Stimulated activated naive CD8-positive, alpha-beta T cell treated with anti-CD3 and anti-CD28 coated beads, Interleukin-15, amount 100 ng/mL, for 72 hours (primary cell): ENCODE data around the gene TIMP4.

ENCODE experiments used
- ATAC-seq: fragments of 150-1000 bp; cut with Tn5 transposase; 2 replicates; pipeline ENCODE4 v1.10.0; 2021; ENCODE audit warnings: mild to moderate bottlenecking, moderate library complexity
- DNase-seq, 2 donors: peaks; one replicate each; pipeline ENCODE4 v3.0.0; 2021 to 2022
- H3K27ac Mint-ChIP-seq, 2 donors: one replicate each; pipeline ENCODE4 v1.8.0; 2022; ENCODE audit warnings: mild to moderate bottlenecking in 2 of 2, mixed read lengths in 2 of 2, moderate library complexity in 2 of 2
- H3K27me3 Mint-ChIP-seq: one replicate; pipeline ENCODE4 v1.8.0; 2022; ENCODE audit warnings: mixed read lengths
- H3K4me1 Mint-ChIP-seq: one replicate; pipeline ENCODE4 v1.8.0; 2022; ENCODE audit warnings: mild to moderate bottlenecking, mixed read lengths
- H3K4me3 Mint-ChIP-seq, 2 donors: one replicate each; pipeline ENCODE4 v1.8.0; 2022; ENCODE audit warnings: mild to moderate bottlenecking in 2 of 2, mixed read lengths in 2 of 2, moderate library complexity in 1 of 2
- H3K9me3 Mint-ChIP-seq, 2 donors: one replicate each; pipeline ENCODE4 v1.8.0; 2022; ENCODE audit warnings: mixed read lengths in 2 of 2

The TIMP4 gene

GRCh38 chr3:12141350-12141749, 17.4 kb downstream of the TIMP4 start:
- Mint-ChIP-seq H3K4me3 (no peak overlapping the region), H3K27me3 (peaks cover 8% of the 10 kb centered on the region), H3K27ac (no peak overlapping the region), H3K9me3 (no peaks in the 10 kb centered on the region), H3K4me1 (peaks cover 8% of the 10 kb centered on the region)
- ATAC-seq (no peak), DNase-seq (no peak)

DNA sequence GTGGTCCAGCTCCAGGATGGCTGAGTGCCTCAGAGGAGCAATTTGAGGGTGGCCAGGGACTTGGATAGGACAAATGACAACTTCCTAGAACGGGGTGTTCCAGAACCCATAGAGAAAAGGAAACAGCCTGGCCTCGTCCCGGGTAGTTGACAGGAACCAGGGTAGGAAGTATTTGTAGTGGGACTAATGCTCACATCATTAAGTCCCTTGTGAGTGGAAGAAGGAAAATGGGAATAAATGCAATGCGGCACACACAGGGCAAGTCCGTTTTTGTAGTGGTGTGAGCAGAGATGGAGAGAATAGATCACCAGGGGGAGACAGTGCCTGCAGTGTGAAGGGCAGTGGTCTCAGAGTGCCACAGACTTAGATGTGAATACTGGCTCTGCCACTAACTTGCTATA, 19.6 kb downstream of the TIMP4 start:
- H3K9me3 Mint-ChIP-seq = no peaks in the 10 kb centered on the region
- peaks cover 9% of the 10 kb centered on the region for H3K27me3 Mint-ChIP-seq
- peak; percentile 84 for ATAC-seq
- H3K4me1 Mint-ChIP-seq = peaks cover 8% of the 10 kb centered on the region
- no peak overlapping the region for H3K4me3 Mint-ChIP-seq
- peak; percentile 20 to 40 for DNase-seq
- no peak overlapping the region for H3K27ac Mint-ChIP-seq

- Mint-ChIP-seq H3K4me3 (no peak overlapping the region), H3K27me3 (peaks cover 14% of the 10 kb centered on the region), H3K27ac (no peak overlapping the region), H3K9me3 (no peaks in the 10 kb centered on the region), H3K4me1 (peaks cover 8% of the 10 kb centered on the region)
- DNase-seq (peak; percentile 19 to 25), ATAC-seq (peak; percentile 59)
These were observed 20.7 kb downstream of the TIMP4 start for GRCh38 chr3:12138044-12138443.

DNA sequence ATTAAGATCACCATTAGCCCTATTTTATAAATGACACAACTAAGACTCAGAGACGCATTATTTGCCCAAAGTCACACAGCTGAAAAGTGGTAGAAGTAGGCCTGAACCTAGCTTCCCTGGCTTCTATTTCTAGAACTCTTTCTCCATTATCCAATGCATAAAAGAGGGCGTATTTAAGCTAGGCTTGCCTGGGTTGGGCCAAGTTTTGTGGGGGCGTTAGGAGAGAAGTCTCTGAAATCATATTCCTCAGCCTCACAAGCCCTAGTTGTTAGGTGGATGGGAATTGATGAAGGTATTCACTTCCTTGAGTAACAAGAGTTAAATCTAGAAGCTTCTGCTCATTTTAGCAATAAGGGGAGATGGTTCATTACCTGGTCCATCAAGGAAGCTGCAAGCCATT, 22.3 kb downstream of the TIMP4 start:
- Mint-ChIP-seq H3K4me3 (no peak overlapping the region), H3K4me1 (peaks cover 8% of the 10 kb centered on the region), H3K27ac (no peak overlapping the region), H3K9me3 (no peaks in the 10 kb centered on the region), H3K27me3 (peaks cover 21% of the 10 kb centered on the region)
- ATAC-seq = no peak
- DNase-seq = no peak

DNA sequence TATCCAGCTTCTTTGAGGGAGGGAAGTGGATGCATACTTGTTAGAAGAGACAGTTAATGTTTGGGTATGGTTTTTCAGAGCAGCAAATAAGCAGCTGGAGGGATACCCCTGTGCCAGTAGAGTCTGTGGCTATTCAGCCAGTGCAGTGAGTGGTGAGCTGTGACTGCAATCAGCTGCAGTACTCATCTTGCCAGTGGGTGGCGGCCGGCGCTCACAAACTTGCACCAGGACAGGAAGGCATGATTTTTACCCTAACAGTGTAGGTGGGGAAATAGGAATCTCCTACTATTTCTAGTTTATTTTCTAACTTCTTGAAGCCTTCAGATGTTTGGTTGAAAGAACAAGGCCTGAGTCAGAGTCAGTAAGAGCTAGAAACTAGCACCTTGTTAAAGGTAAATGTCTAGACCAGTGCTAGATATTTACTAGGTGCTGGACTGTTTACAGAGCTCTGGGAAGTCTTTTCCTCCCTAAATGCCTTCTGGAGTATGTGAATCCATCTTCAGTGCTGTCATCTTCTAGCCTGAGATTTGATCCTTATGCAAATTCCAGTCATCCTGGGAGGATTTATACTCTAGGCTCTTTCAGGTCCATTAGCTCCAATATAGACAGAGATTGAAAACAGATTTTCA, 23.6 kb downstream of the TIMP4 start:
- peaks cover 8% of the 10 kb centered on the region for H3K4me1 Mint-ChIP-seq
- H3K4me3 Mint-ChIP-seq = no peak overlapping the region
- DNase-seq = peak; percentile 55 to 56
- no peaks in the 10 kb centered on the region for H3K9me3 Mint-ChIP-seq
- peaks cover 31% of the 10 kb centered on the region for H3K27me3 Mint-ChIP-seq
- ATAC-seq = peak; percentile 87
- no peak overlapping the region for H3K27ac Mint-ChIP-seq

GRCh38 chr3:12132881-12133280, 25.8 kb downstream of the TIMP4 start:
- Mint-ChIP-seq H3K27ac (peak overlapping the region in 1 of 2 donors; percentile 10), H3K27me3 (peaks cover 41% of the 10 kb centered on the region), H3K4me1 (peaks cover 1% of the 10 kb centered on the region), H3K4me3 (no peak overlapping the region), H3K9me3 (no peaks in the 10 kb centered on the region)
- no peak for ATAC-seq
- no peak for DNase-seq

DNA sequence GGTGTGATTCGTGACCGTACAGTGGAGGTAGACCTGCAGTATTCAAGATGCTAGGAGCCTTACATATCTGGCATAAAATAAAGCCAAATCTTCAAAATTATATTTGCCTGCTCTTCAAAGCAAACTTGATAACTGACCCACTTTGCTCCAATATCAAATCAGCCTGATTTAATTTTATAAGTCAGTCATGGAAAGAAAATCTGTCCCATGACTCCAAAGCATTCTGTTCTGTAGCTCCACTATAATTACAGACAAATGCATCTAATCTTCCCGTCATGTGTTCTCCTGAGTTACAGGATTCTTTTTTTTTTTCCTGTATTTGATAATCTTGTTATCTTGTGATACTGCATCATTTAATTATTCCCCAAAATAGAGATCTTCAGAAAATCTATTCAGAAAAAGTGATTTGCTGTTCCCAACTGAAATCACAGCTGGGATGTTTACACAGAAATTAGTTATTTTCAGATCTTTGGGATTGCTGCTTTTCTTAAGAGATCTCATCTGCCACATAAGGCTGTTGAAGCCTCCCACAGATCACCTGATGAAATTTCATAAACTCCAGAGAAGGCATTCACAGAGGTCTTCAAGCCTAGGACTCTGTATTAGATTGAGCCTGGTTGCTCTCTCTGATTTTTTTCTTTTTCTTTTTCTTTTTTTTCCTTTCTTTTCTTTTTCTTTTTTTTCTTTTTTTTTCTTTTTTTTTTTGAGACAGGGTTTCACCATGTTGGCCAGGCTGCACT, 27.2 kb downstream of the TIMP4 start:
- no peaks in the 10 kb centered on the region for H3K9me3 Mint-ChIP-seq
- H3K4me1 Mint-ChIP-seq = no peaks in the 10 kb centered on the region
- H3K27ac Mint-ChIP-seq = no peak overlapping the region
- DNase-seq = no peak
- peaks cover 41% of the 10 kb centered on the region for H3K27me3 Mint-ChIP-seq
- H3K4me3 Mint-ChIP-seq = no peak overlapping the region
- ATAC-seq = no peak

- DNase-seq = no peak
- ATAC-seq = no peak
- peaks cover 47% of the 10 kb centered on the region for H3K27me3 Mint-ChIP-seq
- no peaks in the 10 kb centered on the region for H3K9me3 Mint-ChIP-seq
- H3K4me1 Mint-ChIP-seq = no peaks in the 10 kb centered on the region
- H3K27ac Mint-ChIP-seq = no peak overlapping the region
- no peak overlapping the region for H3K4me3 Mint-ChIP-seq
These were observed 31.3 kb downstream of the TIMP4 start for GRCh38 chr3:12127391-12127790.

DNA sequence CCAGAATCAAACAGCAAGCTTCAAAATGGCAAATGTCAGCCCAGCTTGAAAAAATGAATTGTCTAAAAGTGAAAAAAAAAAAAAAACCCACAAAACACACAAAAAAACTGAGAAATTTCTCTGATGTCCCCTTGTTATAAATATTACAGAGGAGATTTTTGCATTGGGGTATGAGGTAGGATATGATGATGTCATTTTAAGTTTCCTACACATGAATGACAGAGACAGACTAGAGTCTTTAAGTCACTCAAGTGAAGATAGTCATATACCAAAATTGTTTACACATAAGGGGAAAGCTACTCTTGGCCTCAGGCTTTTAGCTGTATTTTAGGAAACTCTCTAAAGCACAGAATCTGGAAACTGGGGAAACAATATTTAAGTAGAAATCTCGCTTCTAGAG, 32.9 kb downstream of the TIMP4 start:
- H3K4me1 Mint-ChIP-seq = peaks cover 3% of the 10 kb centered on the region
- ATAC-seq (no peak), DNase-seq (no peak)
- no peak overlapping the region for H3K27ac Mint-ChIP-seq
- no peaks in the 10 kb centered on the region for H3K9me3 Mint-ChIP-seq
- peaks cover 41% of the 10 kb centered on the region for H3K27me3 Mint-ChIP-seq
- no peak overlapping the region for H3K4me3 Mint-ChIP-seq

DNA sequence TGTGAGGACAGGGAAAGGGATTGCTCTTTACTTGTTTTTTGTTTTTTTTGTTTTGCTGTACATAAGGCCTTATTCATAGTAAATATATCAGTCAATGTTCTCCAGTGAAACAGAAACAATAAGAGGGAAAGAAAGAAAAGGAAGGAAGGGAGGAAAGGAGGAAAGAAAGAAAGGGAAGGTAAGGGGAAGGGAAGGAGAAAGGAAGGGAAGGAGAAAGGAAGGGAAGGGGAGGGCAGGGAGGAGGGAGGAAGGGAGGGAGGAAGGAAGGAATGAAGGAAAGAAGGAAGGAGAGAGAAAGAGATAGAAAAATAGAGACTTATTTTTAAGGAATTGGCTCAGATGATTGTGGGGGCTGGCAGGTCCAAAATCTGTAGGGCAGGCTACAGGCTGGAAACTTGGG, 37.2 kb downstream of the TIMP4 start:
- Mint-ChIP-seq H3K27me3 (peaks cover 50% of the 10 kb centered on the region), H3K4me3 (no peak overlapping the region), H3K4me1 (peaks cover 9% of the 10 kb centered on the region), H3K9me3 (no peaks in the 10 kb centered on the region), H3K27ac (no peak overlapping the region)
- DNase-seq (no peak), ATAC-seq (no peak)

GRCh38 chr3:12120374-12121140, 38.2 kb downstream of the TIMP4 start:
- H3K4me3 Mint-ChIP-seq = no peak overlapping the region
- no peak for ATAC-seq
- H3K27ac Mint-ChIP-seq = peak overlapping the region in 1 of 2 donors; percentile 10
- peaks cover 9% of the 10 kb centered on the region for H3K4me1 Mint-ChIP-seq
- H3K27me3 Mint-ChIP-seq = peaks cover 56% of the 10 kb centered on the region
- H3K9me3 Mint-ChIP-seq = no peaks in the 10 kb centered on the region
- DNase-seq = no peak

GRCh38 chr3:12117473-12117872, 41.2 kb downstream of the TIMP4 start:
- no peak overlapping the region for H3K27ac Mint-ChIP-seq
- DNase-seq = no peak
- no peak overlapping the region for H3K4me3 Mint-ChIP-seq
- peaks cover 45% of the 10 kb centered on the region for H3K27me3 Mint-ChIP-seq
- no peaks in the 10 kb centered on the region for H3K9me3 Mint-ChIP-seq
- H3K4me1 Mint-ChIP-seq = peaks cover 9% of the 10 kb centered on the region
- ATAC-seq = no peak

GRCh38 chr3:12116870-12117269, 41.8 kb downstream of the TIMP4 start:
- DNase-seq = no peak
- no peak overlapping the region for H3K27ac Mint-ChIP-seq
- H3K9me3 Mint-ChIP-seq = peaks cover 0 to 2% of the 10 kb centered on the region in 2 donors
- H3K4me1 Mint-ChIP-seq = peaks cover 9% of the 10 kb centered on the region
- no peak for ATAC-seq
- no peak overlapping the region for H3K4me3 Mint-ChIP-seq
- H3K27me3 Mint-ChIP-seq = peaks cover 47% of the 10 kb centered on the region

DNA sequence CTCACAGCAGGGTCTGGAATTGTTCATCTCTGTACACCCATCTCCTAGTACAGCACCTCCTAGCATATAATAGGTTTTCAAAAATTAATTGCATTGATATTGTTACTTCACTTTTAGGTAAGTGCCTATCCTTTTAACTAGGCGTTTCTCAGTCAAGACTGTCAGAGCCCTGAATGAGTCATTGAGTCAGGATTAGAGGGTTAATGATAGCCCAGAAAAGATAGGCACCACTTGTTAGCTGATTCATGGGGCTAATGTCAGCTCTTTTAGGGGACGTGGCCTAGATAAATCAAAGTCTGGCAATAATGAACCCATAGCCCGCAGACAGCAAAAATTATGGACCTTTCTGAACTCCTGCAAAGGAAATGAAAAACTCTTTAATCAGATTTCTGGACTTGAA, 42.9 kb downstream of the TIMP4 start:
- peaks cover 0 to 12% of the 10 kb centered on the region in 2 donors for H3K9me3 Mint-ChIP-seq

DNA sequence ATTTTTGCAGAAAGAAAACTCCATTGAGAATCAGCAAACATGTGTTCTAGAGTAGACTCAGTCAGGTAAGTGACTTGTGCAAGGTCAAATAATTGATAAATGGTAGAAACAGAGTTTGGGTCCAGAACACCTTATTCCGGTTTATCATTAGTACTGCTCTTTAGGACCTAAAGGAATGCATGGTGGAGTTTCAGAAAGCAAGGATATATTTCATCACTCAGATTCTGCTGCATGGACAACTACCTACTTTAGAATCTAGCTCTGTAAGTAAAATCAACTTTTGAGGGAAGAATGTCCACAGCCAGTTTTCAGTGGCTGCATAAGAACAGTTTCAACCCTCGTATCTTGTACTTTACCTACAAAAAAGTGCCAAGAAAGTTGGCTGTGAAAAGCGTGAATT, 43.6 kb downstream of the TIMP4 start:
- peaks cover 56% of the 10 kb centered on the region for H3K27me3 Mint-ChIP-seq
- H3K9me3 Mint-ChIP-seq = peaks cover 0 to 19% of the 10 kb centered on the region in 2 donors
- H3K4me3 Mint-ChIP-seq = no peak overlapping the region
- no peak for ATAC-seq
- H3K27ac Mint-ChIP-seq = no peak overlapping the region
- no peak for DNase-seq
- H3K4me1 Mint-ChIP-seq = no peaks in the 10 kb centered on the region

More for the DNA sequence above, 42.9 kb downstream of the TIMP4 start:
- Mint-ChIP-seq H3K27me3 (peaks cover 56% of the 10 kb centered on the region), H3K27ac (peak overlapping the region in 1 of 2 donors; percentile 1), H3K4me1 (peaks cover 7% of the 10 kb centered on the region), H3K4me3 (no peak overlapping the region)
- ATAC-seq (no peak), DNase-seq (no peak)

DNA sequence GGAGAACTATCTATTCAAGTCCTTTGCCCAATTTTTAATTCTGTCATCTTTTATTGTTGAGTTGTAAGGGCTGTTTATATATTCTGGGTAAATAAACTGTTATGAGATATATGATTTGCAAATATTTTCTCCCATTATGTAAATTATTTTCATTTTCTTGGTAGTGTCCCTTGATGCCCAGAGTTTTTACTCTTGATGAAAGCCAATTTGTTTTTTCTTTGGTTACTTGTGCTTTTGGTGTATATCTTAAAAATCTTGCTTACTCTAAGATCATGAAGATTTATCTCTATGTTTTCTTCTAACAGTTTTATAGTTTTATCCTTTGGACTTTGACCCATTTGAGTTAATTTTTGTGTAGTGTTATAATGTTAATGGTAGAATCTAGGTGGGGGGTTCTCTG, 44.5 kb downstream of the TIMP4 start:
- Mint-ChIP-seq H3K4me3 (no peak overlapping the region), H3K4me1 (no peaks in the 10 kb centered on the region), H3K27me3 (peaks cover 49% of the 10 kb centered on the region), H3K27ac (no peak overlapping the region), H3K9me3 (peaks cover 0 to 19% of the 10 kb centered on the region in 2 donors)
- DNase-seq (no peak), ATAC-seq (no peak)
